Neural cell (in vitro differentiated cells): Measurements from ENCODE around the gene HIBADH. TPM values are rescaled to one million over a fixed set of nuclear protein-coding genes. Genes with fewer than 3 reads are reported as not detected.
"Not testable (repeated sequence)": the region's sequence is repeated elsewhere in the genome, so short reads cannot be mapped to it uniquely, and the experiment has no call there.

Source experiments
- H2AFZ ChIP-seq: fragments of 200-600, 300-800 bp; sonication (generic), shearing (Covaris generic); 2 replicates; pipeline ENCODE4 v1.6.0; 2014; ENCODE audit warnings: low read depth, mild to moderate bottlenecking, antibody characterized with exemption, low read length, moderate library complexity
- H3F3A ChIP-seq: fragments of 200-600 bp; shearing (Covaris generic); 2 replicates; pipeline ENCODE4 v1.6.1; 2016; ENCODE audit warnings: mild to moderate bottlenecking, moderate library complexity, mixed read lengths, antibody characterized with exemption, low read length; ENCODE audit not compliant: insufficient read depth, poor library complexity, severe bottlenecking
- H3K27ac ChIP-seq: fragments of 200-600, 300-800 bp; sonication (generic), shearing (Covaris generic); 2 replicates; pipeline ENCODE4 v1.5.1; 2014; ENCODE audit warnings: mild to moderate bottlenecking, low read length, moderate library complexity
- H3K27me3 ChIP-seq: fragments of 300-800, 200-600 bp; sonication (generic), shearing (Covaris generic); 2 replicates; pipeline ENCODE4 v1.6.0; 2014; ENCODE audit warnings: mild to moderate bottlenecking, low read depth, low read length, moderate library complexity; ENCODE audit not compliant: insufficient read depth
- H3K36me3 ChIP-seq: fragments of 300-800, 200-600 bp; sonication (generic), shearing (Covaris generic); 2 replicates; pipeline ENCODE4 v1.5.1; 2014; ENCODE audit warnings: mild to moderate bottlenecking, antibody characterized with exemption, low read length, moderate library complexity; ENCODE audit not compliant: insufficient read depth
- H3K4me2 ChIP-seq: fragments of 300-800, 200-600 bp; sonication (generic), shearing (Covaris generic); 2 replicates; pipeline ENCODE4 v1.6.0; 2014; ENCODE audit warnings: mild to moderate bottlenecking, low read length
- H3K4me3 ChIP-seq: fragments of 300-800, 200-600 bp; sonication (generic), shearing (Covaris generic); 2 replicates; pipeline ENCODE4 v1.5.1; 2014; ENCODE audit warnings: mild to moderate bottlenecking, low read length, moderate library complexity
- H3K79me2 ChIP-seq: fragments of 200-600 bp; shearing (Covaris generic); replicated peaks from 2 replicates; pipeline ENCODE4 v1.6.0; 2014; ENCODE audit warnings: mild to moderate bottlenecking, low read length, moderate library complexity; ENCODE audit not compliant: insufficient read depth
- H3K9ac ChIP-seq: fragments of 300-800, 200-600 bp; sonication (generic), shearing (Covaris generic); 2 replicates; pipeline ENCODE4 v1.6.1; 2016; ENCODE audit warnings: mild to moderate bottlenecking, low read length, mixed read lengths
- H3K9me2 ChIP-seq: fragments of 200-600 bp; shearing (Covaris generic); 2 replicates; pipeline ENCODE4 v1.6.1; 2016; ENCODE audit warnings: mild to moderate bottlenecking, low read length, mixed read lengths; ENCODE audit not compliant: insufficient read depth
- H3K9me3 ChIP-seq: fragments of 200-600, 300-800 bp; sonication (generic), shearing (Covaris generic); 2 replicates; pipeline ENCODE4 v1.6.1; 2016; ENCODE audit warnings: mild to moderate bottlenecking, mixed run types, low read length, moderate library complexity, mixed read lengths
- H4K20me1 ChIP-seq: fragments of 200-600 bp; shearing (Covaris generic); 2 replicates; pipeline ENCODE4 v1.6.1; 2016; ENCODE audit warnings: mild to moderate bottlenecking, mixed run types; ENCODE audit not compliant: insufficient read depth
- EP300 ChIP-seq: fragments of 450-650 bp; conservative IDR thresholded peaks from 2 replicates; pipeline ENCODE4 v1.6.1; 2014; ENCODE audit warnings: antibody characterized with exemption, mild to moderate bottlenecking, moderate library complexity; ENCODE audit not compliant: poor library complexity, severe bottlenecking
- EZH2 ChIP-seq: fragments of 200-600, 300-800 bp; shearing (Covaris generic), sonication (generic); IDR thresholded peaks from 2 replicates; pipeline ENCODE4 v1.6.1; 2014; ENCODE audit warnings: antibody characterized with exemption, low read length, borderline replicate concordance, mild to moderate bottlenecking; ENCODE audit not compliant: insufficient read depth, poor library complexity, severe bottlenecking
- MXI1 ChIP-seq: fragments of 450-650 bp; conservative IDR thresholded peaks from 2 replicates; pipeline ENCODE4 v1.6.1; 2014; ENCODE audit warnings: antibody characterized with exemption, mild to moderate bottlenecking; ENCODE audit not compliant: poor library complexity, severe bottlenecking
- POLR2AphosphoS5 ChIP-seq: IDR thresholded peaks from 2 replicates; pipeline ENCODE4 v1.6.1; 2012
- RAD21 ChIP-seq: fragments of 450-650 bp; conservative IDR thresholded peaks from 2 replicates; pipeline ENCODE4 v1.6.1; 2014; ENCODE audit warnings: antibody characterized with exemption, mild to moderate bottlenecking, moderate library complexity
- SMC3 ChIP-seq: fragments of 450-650 bp; conservative IDR thresholded peaks from 2 replicates; pipeline ENCODE4 v1.6.1; 2014; ENCODE audit warnings: antibody characterized with exemption, mild to moderate bottlenecking, moderate library complexity; ENCODE audit not compliant: poor library complexity
- TAF1 ChIP-seq: IDR thresholded peaks from 2 replicates; pipeline ENCODE4 v1.6.1; 2012; ENCODE audit warnings: low read depth
- polyA plus RNA-seq: library from polyadenylated mRNA; depleted of rRNA; stranded (reverse); fragments of >200 nt; gene quantifications from 2 replicates; pipeline ENCODE4 v1.2.3, GENCODE V29; 2014
- TF ChIP-seq, protein P1 (sequence below): IDR thresholded peaks from 2 replicates; pipeline ENCODE4 v1.6.1; 2012; ENCODE audit warnings: borderline replicate concordance
- TF ChIP-seq, protein P2 (sequence below): fragments of 450-650 bp; IDR thresholded peaks from 2 replicates; pipeline ENCODE4 v1.5.1; 2014; ENCODE audit warnings: antibody characterized with exemption, mild to moderate bottlenecking, moderate library complexity; ENCODE audit not compliant: poor library complexity, severe bottlenecking

HIBADH gene
- polyA plus RNA-seq, 1 donor from 2014 or later, result 14.4 TPM

DNA sequence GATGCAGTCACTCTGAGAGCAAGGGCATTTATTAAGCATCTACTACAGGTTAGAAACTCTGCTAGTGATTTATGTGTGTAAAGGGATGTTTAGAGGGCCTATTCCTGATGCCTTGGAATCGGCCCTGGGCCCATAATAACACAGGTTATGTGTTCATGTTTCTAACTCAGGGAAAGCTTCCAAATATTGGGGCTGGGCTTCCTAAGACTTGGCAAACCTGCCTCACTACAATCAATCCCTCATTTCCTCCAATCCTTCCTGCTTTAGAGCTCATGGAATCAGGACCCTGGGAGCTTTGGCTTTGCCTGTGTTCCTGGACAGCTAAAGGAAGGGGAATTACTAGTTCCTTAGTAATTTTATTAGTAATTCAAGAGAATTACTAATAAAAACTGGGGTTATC, 148.8 kb downstream of the HIBADH start:
- no peaks in the 10 kb centered on the region for H3K9me2 ChIP-seq
- H3K27ac ChIP-seq, result no peak overlapping the region
- no peak overlapping the region for H2AFZ ChIP-seq
- no peaks in the 10 kb centered on the region for H3K79me2 ChIP-seq
- no peak overlapping the region for H3K4me2 ChIP-seq
- no peak for TF ChIP-seq EP300
- TF ChIP-seq RAD21, result no peak
- no peak for TF ChIP-seq MXI1
- TF ChIP-seq TAF1, result no peak
- no peak for TF ChIP-seq POLR2AphosphoS5
- TF ChIP-seq, protein P1, sequence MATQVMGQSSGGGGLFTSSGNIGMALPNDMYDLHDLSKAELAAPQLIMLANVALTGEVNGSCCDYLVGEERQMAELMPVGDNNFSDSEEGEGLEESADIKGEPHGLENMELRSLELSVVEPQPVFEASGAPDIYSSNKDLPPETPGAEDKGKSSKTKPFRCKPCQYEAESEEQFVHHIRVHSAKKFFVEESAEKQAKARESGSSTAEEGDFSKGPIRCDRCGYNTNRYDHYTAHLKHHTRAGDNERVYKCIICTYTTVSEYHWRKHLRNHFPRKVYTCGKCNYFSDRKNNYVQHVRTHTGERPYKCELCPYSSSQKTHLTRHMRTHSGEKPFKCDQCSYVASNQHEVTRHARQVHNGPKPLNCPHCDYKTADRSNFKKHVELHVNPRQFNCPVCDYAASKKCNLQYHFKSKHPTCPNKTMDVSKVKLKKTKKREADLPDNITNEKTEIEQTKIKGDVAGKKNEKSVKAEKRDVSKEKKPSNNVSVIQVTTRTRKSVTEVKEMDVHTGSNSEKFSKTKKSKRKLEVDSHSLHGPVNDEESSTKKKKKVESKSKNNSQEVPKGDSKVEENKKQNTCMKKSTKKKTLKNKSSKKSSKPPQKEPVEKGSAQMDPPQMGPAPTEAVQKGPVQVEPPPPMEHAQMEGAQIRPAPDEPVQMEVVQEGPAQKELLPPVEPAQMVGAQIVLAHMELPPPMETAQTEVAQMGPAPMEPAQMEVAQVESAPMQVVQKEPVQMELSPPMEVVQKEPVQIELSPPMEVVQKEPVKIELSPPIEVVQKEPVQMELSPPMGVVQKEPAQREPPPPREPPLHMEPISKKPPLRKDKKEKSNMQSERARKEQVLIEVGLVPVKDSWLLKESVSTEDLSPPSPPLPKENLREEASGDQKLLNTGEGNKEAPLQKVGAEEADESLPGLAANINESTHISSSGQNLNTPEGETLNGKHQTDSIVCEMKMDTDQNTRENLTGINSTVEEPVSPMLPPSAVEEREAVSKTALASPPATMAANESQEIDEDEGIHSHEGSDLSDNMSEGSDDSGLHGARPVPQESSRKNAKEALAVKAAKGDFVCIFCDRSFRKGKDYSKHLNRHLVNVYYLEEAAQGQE, result no peak
- no peak for TF ChIP-seq EZH2
- TF ChIP-seq, protein P2, sequence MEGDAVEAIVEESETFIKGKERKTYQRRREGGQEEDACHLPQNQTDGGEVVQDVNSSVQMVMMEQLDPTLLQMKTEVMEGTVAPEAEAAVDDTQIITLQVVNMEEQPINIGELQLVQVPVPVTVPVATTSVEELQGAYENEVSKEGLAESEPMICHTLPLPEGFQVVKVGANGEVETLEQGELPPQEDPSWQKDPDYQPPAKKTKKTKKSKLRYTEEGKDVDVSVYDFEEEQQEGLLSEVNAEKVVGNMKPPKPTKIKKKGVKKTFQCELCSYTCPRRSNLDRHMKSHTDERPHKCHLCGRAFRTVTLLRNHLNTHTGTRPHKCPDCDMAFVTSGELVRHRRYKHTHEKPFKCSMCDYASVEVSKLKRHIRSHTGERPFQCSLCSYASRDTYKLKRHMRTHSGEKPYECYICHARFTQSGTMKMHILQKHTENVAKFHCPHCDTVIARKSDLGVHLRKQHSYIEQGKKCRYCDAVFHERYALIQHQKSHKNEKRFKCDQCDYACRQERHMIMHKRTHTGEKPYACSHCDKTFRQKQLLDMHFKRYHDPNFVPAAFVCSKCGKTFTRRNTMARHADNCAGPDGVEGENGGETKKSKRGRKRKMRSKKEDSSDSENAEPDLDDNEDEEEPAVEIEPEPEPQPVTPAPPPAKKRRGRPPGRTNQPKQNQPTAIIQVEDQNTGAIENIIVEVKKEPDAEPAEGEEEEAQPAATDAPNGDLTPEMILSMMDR, result no peak
- no peak for TF ChIP-seq SMC3
- no peaks in the 10 kb centered on the region for H3K9me3 ChIP-seq
- H3K9ac ChIP-seq, result no peak overlapping the region
- no peaks in the 10 kb centered on the region for H3F3A ChIP-seq
- H3K4me3 ChIP-seq, result no peak overlapping the region
- H3K27me3 ChIP-seq, result no peaks in the 10 kb centered on the region
- H3K36me3 ChIP-seq, result no peaks in the 10 kb centered on the region
- no peaks in the 10 kb centered on the region for H4K20me1 ChIP-seq

DNA sequence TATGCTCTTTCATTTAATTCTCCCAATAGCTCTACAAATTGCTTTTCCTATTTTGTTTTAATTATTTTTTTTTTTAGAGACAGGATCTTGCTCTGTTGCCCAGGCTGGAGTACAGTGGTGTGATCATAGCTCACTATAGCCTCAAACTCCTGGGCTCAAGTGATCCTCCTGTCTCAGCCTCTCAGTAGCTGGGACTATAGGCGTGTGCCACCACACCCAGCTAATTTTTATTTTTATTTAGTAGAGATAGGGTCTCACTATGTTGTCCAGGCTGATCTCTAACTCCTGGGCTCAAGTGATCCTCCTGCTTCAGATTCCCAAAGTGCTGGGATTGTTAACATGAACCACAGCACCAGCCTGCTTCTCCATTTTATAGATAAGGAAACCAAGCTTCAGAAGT, 151.3 kb downstream of the HIBADH start:
- not testable (repeated sequence) for H3K4me3 ChIP-seq

DNA sequence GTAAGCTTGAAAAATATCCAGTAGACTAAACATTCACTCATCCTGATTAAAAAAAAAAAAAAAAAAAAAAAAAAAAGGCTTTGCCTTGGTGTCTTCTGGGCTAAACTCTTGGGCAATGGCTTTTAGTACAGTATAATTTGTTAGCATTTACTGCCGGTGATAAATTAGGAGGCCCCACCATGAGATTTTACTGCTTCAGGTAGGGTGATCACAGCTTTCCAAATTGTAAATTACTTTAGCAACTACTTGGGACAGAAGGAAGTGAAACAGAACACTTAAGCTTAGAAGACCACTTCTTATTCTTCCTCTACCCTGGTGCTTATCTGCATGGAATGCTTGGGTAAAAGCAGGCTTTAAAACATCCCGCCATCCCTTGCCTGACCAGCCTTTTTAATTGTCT, 152.1 kb downstream of the HIBADH start:
- no peaks in the 10 kb centered on the region for H3K9me3 ChIP-seq
- H3K79me2 ChIP-seq, result no peaks in the 10 kb centered on the region
- no peaks in the 10 kb centered on the region for H3K9me2 ChIP-seq
- H3K27me3 ChIP-seq, result no peaks in the 10 kb centered on the region
- H3K9ac ChIP-seq, result no peak overlapping the region
- no peak overlapping the region for H3K27ac ChIP-seq
- no peaks in the 10 kb centered on the region for H4K20me1 ChIP-seq
- no peak overlapping the region for H2AFZ ChIP-seq
- H3K4me2 ChIP-seq, result no peak overlapping the region
- no peaks in the 10 kb centered on the region for H3K36me3 ChIP-seq
- TF ChIP-seq POLR2AphosphoS5, result no peak
- TF ChIP-seq, protein P2, result no peak
- no peak overlapping the region for H3K4me3 ChIP-seq
- H3F3A ChIP-seq, result no peaks in the 10 kb centered on the region

More for the DNA sequence above, 151.3 kb downstream of the HIBADH start:
- not testable (repeated sequence) for H3K9ac ChIP-seq, H3K4me2 ChIP-seq, H3K9me2 ChIP-seq, H3F3A ChIP-seq, H3K9me3 ChIP-seq, H2AFZ ChIP-seq, H3K27ac ChIP-seq, H4K20me1 ChIP-seq, H3K27me3 ChIP-seq, H3K79me2 ChIP-seq, H3K36me3 ChIP-seq

DNA sequence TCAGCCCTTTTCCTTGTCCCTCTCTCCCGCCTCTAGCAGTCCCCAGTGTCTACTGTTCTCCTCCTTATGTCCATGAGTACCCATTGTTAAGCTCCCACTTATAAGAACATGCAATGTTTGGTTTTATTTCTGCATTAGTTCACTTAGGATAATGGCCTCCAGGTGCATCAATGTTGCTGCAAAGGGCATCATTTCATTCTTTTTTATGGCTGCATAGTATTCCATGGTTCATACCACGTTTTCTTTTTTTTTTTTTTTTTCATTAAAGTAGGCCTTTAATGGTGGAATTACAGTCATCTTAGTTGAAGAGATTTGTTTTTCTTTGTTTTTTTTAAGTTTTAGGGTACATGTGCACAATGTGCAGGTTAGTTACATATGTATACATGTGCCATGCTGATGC, 160.8 kb downstream of the HIBADH start:
- not testable (repeated sequence) for H3K9ac ChIP-seq, H2AFZ ChIP-seq, H3K4me3 ChIP-seq, H3K4me2 ChIP-seq, H3K9me2 ChIP-seq, H3K79me2 ChIP-seq, H4K20me1 ChIP-seq, H3K27me3 ChIP-seq, H3K36me3 ChIP-seq, H3K9me3 ChIP-seq, H3K27ac ChIP-seq, H3F3A ChIP-seq
